ENCODE results near the gene STRADA. TPM values are rescaled to one million over a fixed set of nuclear protein-coding genes. Genes with fewer than 3 reads are reported as not detected.

The STRADA gene, protein sequence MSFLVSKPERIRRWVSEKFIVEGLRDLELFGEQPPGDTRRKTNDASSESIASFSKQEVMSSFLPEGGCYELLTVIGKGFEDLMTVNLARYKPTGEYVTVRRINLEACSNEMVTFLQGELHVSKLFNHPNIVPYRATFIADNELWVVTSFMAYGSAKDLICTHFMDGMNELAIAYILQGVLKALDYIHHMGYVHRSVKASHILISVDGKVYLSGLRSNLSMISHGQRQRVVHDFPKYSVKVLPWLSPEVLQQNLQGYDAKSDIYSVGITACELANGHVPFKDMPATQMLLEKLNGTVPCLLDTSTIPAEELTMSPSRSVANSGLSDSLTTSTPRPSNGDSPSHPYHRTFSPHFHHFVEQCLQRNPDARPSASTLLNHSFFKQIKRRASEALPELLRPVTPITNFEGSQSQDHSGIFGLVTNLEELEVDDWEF
- 58.6 TPM for total RNA-seq

DNA sequence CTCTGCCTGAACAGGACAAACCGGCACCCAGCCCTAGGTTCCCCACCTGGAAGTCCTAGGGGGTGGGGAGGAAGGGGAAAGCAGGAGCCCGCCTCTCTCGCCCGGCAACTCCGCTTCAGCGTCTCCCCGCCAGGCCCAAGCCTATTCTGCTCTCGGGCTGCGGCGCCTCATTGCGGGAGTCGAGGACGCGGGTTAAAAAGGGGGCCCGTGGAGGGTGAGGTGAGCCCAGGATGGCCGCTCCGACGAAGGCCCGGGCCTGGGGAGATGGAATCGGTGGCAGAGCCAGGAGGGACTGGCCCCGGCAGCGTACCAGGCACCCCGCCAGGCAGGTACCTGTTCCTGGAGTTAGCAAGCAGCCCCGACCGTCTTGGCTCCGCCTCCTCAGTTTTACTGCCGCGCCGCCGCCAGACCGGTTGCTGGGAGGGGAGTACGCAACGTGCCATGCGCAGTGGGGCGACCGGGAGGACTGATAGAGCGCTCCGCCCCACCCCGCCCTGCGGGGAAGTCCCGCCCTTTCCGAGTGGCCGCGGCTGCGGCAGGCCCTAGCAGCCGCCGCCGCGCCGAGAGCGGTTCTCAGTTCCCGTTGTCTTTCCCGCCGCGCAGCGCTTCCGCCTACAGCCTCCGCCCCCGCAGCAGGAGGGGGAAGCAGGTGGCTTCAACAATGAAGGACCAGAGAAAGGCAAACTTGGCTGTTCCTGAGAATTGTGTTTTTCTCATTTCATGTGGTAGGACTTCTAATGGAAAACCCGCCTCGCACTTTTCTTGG lies at the start of gene STRADA:
STRADA (minus strand) TSS at position 392 of the 766 bp plus-strand sequence. CDS start 13,430 bp downstream, outside the sequence.
- DNase-seq (ENCODE audit: low spot score): peak; percentile 99

DNA sequence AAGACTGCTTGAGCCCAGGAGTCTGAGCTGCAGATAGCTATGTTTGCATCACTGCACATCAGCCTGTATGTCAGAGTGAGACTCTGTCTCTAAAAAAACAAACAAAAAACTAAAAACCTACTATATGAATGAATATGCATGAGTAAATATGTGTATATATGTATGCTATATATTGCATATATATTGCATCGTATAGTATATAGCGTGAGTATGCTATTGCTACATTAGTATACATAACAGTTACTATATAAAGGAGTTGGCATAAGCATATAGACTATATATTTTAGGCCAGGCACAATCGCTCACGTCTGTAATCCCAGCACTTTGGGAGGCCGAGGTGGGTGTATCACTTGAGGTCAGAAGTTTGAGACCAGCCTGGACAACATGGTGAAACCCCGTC lies 48.5 kb upstream of the STRADA start:
- no peak for DNase-seq (ENCODE audit: low spot score)

DNA sequence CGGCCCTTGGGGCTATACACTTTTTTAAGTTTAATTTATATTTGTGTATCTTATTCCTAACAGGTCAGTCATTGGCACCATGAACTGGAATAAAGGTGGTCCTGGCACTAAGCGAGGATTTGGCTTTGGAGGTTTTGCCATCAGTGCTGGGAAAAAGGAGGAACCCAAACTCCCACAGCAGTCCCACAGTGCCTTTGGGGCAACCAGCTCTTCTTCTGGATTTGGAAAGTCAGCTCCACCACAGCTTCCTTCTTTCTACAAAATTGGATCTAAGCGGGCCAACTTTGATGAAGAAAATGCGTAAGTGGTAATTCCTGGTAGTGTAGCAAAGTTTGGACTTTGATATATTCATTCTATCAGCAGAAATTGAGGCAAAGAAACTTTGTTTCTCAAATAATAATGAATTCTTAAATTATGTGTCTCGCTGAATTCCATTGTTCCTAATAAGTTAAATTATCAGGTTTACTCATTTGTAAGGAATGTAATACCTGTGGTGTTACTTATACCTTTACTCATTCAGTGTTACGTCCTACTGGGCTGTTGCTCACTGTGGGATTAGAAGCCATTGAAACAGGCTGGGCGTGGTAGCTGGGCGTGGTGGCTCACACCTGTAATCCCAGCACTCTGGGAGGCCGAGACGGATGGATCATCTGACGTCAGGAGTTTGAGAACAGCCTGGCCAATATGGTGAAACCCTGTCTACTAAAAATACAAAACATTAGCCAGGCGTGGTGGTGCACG lies 45.5 kb upstream of the STRADA start:
- DNase-seq (ENCODE audit: low spot score): no peak

DNA sequence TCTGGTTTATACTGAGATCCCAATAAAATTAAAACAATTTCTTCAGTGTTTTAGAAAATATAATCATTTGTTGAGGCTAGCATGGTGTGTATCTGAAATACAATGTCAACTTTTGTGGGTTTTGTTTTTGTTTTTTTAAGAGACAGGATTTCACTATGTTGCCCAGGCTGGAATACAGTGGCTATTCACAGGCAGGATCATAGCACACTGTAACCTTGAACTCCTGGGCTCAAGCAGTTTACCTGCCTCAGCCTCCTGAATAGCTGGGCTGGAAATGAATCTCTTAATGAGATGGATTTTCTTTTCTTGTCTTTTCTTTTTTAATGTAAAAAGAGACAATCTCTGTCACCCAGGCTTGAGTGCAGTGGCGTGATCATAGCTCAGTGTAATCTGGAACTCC lies 44.5 kb upstream of the STRADA start:
- no peak for DNase-seq (ENCODE audit: low spot score)

DNA sequence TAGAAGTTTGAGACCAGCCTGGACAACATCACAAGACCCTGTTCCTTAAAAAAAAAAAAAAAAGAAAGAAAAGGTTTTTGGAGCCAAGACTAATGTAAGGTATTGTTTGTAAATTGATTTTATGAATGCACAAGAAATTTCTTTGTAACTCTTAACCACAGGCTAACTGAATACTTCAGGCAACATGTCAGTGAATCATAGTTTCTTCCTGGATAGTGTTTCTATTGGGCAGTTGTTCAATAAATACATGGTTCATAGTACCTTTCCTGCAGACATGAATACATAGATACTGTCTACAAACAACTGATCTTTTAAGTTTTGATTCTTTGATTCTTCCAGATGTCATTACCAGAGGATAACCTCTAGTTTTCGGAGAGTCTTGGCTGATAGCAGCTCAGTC lies 44.0 kb upstream of the STRADA start:
- no peak for DNase-seq (ENCODE audit: low spot score)

DNA sequence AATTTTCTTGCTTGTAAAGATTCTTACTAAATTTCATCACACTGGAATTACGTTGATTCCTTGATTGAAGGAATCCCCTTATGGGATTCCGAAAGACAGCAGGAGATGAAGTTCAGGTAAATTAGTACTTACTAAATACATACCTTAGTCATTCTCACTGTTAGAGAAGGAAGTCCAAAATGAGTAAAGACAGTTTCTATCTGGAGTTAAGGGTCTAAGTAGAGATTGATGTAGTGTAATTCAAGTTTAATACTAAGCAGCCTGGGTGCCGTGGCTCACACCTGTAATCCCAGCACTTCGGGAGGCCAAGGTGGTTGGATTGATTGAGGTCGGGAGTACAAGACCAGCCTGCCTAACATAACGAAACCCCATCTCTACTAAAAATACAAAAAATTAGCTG lies 41.9 kb upstream of the STRADA start:
- DNase-seq (ENCODE audit: low spot score): no peak

DNA sequence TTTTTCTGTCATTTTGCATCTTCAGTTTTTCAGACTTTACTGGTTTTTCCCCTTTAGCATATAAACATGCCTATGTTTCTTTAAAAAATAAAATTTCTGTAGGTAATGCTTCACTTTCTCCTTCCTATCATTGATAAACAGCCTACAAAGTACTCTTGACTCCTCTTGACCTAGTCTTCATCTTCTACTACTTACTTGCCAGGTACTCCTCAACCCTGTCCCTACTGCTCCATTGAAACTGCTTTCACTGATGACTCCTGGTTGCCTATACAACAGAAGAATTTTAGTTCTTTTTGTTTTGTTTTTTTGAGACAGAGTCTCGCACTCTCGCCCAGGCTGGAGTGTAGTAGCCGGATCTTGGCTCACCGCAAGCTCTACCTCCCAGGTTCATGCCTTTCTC lies 39.3 kb upstream of the STRADA start:
- DNase-seq (ENCODE audit: low spot score): no peak

DNA sequence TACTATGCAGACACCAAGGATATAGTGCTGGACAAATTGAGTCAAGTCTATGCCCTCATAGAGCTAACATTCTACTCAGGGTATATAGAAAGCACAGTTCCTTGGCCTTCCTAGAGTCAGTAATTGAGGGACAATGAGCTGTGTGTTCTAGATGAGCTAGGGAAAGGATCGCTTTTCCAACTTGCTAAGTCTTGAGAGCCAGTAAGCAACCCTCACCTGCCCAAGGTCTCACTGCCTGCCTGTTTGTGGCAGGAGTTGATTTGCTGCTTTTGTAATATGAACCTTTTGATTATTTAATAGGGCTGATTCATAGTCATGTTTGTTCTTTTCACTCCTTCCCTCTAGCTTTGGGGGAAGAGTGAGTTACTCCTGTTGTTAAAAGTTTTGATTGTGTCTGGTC lies 38.9 kb upstream of the STRADA start:
- no peak for DNase-seq (ENCODE audit: low spot score)

DNA sequence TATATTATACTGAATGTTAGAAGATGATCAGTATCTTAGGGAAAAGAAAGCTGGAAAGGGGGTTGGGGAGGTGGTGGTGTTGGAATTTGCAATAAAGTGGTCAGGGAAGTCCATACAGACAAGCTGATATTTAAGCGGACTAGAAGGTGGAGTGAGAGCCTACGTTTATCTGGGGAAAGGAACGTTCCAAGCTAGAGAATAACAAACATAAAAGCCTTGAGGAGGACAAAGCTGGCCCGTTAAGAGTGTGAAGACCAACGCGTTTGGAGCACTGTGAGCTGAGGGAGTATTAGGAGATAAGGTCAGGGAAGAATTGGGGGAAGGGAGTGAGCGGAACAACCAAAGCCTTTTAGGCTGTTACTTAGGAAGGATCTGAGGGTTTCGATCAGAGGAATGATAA lies 33.8 kb upstream of the STRADA start:
- DNase-seq (ENCODE audit: low spot score): no peak

DNA sequence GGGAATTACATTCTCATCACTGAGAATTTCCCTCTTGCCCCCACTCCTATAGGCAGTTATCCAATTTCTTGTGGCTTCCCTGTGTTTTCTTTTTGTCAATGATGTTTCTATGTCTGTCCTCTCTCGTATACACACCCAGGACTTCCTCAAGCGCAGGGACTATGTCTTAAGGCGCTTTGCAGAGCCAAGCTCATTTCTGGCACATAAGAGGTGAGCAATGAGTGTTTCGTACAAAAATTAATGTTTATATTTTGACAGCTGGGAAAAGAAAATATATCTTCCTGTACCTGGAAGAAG lies 33.3 kb upstream of the STRADA start:
- no peak for DNase-seq (ENCODE audit: low spot score)

DNA sequence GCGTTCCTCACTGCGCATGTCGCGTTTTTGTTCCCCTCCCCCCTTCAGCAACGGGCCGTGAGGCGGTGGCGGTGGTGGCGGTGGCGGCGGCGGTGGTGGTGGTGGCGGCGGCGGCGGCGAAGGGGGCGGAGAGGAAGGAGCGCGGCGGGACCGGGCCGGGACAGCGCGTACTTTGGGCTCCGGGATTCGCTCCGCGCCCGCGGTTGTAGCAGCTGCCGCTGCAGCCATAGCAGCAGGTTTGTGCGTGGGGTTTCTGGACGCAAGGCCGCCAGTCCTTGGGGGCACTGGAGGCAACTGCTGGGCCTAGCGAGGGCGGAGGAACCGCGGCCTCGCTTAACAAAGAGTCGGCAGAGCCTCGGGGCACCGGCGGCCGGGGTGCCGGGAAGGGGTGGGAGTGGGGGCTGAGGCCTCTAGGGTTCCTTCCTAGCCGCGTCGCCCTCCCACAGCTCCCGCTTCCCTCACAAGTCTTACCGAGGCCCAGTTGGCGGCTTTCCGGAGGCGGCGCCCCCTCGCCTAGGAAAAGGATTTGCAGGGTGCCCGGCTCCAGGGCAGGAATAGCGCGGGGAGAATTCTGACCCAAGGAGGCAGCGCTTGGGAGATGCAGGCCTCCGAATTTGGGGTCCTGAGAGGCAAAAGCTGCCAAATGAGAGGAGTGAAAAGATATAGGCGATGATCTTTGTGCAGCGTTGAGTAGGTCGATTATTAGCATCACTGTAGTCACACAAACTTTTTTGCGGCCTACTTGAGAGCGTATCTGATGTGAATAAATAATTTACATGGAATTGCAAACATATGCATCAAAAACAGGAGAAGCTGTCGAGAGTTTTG lies 32.8 kb upstream of the STRADA start, which contains the start of gene DDX42:
DDX42 (plus strand) TSS at position 30 of the 828 bp plus-strand sequence. CDS start 12,880 bp downstream, outside the sequence.
- DNase-seq (ENCODE audit: low spot score): peak; percentile 93

DNA sequence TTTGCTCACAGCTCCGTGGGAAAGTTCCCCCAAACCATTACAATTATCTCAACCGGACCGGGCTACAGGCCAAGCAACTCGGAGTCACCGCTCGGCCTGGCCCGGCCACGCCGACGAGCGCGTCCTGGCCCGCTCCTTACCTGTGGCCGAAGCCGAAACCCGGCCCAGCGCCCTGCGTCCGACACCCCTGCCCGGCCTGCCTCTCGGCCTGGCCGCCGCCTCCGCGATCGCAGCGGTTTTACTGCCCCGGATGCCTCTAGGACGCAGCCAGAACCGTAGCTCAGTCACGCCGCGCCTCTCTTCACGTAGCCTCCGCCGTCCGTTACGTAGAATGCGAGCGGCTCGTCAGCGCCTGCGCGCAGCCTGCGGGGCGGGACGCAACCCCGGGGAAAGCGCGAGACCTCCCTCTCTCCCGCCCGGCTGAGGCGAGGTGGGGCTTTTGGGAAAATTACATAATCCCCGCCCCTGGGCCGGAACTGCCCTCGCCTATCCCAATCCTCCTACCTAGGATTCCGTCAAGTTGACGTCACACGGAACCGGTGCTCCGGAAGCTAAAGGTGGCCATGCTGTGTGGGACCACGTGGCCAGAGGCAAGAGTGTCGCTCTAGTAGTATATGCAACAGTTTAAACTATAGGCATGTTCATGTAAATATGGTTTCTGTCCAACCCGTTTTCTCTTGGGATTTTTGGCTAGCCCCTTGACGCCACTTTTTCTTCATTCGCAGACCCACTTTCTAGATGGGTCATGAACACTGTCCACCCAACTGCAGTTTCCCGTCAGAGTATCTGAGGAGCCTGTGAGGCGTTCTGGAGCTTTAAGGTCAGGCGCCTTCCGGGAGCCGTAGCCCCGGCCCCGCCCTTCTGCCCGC lies 31.9 kb upstream of the STRADA start, which contains the start of gene CCDC47:
CCDC47 (minus strand) TSS at position 326 of the 869 bp plus-strand sequence. CDS start 7,422 bp downstream, outside the sequence.
- DNase-seq (ENCODE audit: low spot score): peak; percentile 99

DNA sequence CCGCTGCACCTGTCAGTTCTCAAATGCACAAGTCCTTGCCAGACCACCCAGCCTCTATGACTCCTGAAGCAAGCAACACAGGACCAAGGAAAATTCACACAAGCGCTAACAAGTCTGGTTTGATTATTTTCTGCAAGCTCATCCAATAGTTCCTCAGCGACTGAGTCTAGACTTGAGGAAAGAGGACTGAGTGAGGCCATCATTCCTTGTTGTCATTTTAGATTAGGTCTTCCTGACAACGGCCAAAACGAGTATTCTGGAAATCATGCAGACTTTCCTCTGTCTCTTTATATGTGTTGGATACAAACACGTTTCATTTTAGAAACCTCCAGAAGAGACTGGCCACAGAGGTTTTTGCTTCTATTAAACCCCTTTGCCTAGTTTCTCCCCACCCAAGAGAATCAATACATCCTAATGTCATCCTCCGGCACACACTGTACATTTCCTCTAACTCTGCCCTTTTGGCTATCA lies 31.2 kb upstream of the STRADA start:
- no peak for DNase-seq (ENCODE audit: low spot score)

DNA sequence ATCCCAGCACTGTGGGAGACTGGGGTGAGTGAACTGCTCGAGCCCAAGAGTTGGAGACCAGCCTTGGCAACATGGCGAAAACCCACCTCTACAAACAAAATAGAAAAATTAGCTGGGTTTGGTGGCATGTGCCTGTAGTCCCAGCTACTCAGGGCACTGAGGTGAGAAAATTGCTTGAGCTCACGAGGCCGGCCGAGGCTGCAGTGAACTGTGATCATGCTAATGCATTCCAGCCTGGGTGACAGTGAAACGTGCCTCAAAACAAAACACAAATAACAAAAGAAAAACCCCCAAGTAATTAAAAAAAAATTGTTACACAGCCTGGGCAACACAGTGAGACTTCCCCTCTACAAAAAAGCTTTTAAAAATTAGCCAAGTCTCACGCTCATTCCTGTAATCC lies 26.8 kb upstream of the STRADA start:
- no peak for DNase-seq (ENCODE audit: low spot score)

DNA sequence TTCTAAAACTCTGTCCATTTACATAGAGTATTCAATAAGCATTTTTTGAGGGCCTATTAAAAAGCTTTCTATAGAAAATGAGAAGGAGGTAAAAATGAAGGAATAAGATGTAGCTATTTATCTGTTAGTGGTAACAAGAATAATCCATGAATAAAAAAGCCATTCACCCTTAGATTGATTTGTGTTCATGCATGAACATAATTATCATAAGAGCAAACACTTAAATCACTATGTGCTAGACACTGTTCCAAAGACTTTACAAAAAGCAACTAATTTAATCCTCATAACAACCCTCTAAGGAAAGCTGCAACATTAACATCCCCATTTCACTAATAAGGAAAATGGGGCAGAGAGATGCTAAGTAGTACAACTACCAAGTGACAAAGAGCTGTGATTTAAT lies 25.2 kb upstream of the STRADA start:
- no peak for DNase-seq (ENCODE audit: low spot score)

DNA sequence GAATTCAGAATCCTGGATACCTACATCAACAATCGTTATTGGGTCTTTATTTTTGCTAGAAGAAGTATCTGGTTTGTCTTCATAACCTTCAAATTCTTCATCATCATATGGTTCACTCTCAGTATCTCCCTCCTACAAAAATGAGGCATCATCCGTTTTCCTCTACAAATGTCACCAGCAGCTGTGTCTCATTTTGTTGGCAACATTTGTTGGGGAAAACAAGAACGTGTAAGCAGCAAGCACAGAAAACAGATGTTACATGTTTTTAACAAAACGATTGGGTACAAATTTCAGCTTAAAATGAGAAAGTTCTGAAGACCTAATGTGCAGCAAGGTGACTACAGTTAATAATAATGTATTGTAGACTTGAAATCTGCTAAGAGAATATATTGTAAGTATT lies 23.1 kb upstream of the STRADA start:
- DNase-seq (ENCODE audit: low spot score): no peak

DNA sequence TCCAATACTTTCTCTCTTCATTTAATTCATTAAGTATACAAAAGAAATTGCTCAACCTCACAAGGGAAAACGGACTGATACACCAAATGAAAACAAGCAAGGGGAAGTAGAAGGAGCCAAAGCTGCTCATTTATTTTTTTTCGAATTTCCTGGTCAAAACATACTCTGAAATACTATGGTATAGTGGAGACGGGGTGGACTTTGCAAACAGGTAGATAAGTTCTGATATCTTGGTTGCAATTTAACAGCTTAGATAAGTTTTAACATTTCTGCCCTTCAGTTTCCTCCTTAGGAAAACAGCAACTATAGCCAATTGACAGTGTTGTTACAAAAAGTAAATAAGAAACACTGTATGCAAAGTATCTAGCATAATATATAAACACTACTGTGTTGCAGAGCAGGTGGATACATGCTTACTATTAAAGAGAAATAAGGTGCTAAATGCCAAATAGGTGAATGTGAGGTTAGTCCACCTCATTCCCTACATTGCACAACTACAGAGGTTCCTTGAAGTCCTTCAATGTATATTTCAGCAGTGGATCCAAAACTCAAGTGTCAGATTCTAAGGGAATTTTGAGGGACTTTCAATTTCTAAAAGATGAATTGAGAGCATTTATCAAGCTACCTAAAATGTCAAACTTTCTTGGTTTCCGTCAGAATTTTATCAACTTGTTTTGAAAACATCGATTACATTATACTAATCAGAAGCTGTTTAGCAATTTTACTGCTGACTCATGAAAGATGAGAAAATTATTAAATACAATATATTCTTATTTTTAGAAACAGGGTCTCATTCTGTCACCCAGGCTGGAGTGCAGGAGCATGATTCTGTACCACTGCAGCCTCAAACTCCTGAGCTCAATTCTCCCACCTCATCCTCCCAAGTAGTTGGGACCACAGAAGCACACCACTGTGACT lies 20.8 kb upstream of the STRADA start:
- no peak for DNase-seq (ENCODE audit: low spot score)

DNA sequence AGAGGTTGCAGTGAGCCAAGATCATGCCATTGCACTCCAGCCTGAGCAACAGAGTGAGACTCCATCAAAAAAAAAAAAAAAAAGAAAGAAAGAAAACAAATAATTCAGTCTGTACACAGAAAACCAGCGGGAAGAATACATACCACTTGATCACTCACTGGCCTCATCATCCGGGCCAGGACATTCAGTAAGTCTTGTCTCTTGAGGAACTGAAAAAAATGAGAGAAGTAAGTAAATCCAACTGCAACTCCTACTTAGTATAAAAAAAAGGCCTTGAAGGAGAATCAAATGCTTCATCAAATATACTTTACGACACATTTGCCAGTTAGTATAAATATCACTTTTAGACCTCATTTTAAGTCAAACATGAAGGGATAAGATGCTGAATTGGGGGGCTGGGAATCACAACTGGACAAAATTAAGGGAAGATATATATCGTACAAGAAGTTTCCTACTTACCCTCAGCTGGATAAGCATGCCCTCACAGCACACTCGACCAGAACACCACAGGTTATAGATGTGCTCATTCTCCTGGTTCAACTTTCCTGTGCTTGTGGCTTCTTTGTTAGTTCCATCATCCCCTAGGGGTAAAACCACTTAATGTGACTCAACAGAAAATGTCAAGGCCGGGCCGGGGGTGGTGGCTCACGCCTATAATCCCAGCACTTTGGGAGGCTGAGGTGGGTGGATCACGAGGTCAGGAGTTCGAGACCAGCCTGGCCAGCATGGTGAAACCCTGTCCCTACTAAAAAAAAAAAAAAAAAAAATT lies 19.4 kb upstream of the STRADA start:
- DNase-seq (ENCODE audit: low spot score): no peak

Measured in ureter (tissue), 1 donor.